GM18517 (cell line): ENCODE data around the gene A3GALT2.

Source experiments
- ATAC-seq: cut with Tn5 transposase; IDR thresholded peaks from one replicate; pipeline ENCODE4 v1.9.1; 2021; ENCODE audit warnings: mild to moderate bottlenecking, moderate library complexity; ENCODE audit not compliant: unreplicated experiment

The A3GALT2 gene

GRCh38 chr1:33332881-33333280 is 12.0 kb upstream of the A3GALT2 start:
- ATAC-seq = no peak

- ATAC-seq = no peak
These were observed 11.5 kb upstream of the A3GALT2 start for GRCh38 chr1:33332357-33332789.

GRCh38 chr1:33331444-33332356 is 10.8 kb upstream of the A3GALT2 start:
- no peak for ATAC-seq

GRCh38 chr1:33330906-33331305 is 10.0 kb upstream of the A3GALT2 start:
- no peak for ATAC-seq

- ATAC-seq = no peak
These were observed 9.5 kb upstream of the A3GALT2 start for GRCh38 chr1:33330361-33330890.

GRCh38 chr1:33329600-33330305 is 8.9 kb upstream of the A3GALT2 start:
- ATAC-seq = no peak

GRCh38 chr1:33328817-33329216 is 7.9 kb upstream of the A3GALT2 start:
- ATAC-seq = no peak

GRCh38 chr1:33327587-33328325 is 6.9 kb upstream of the A3GALT2 start:
- ATAC-seq = no peak

- no peak for ATAC-seq
These were observed 5.9 kb upstream of the A3GALT2 start for GRCh38 chr1:33326785-33327184.

GRCh38 chr1:33324677-33325575 is 4.0 kb upstream of the A3GALT2 start:
- no peak for ATAC-seq

- ATAC-seq = no peak
These were observed 3.0 kb upstream of the A3GALT2 start for GRCh38 chr1:33323663-33324477.

GRCh38 chr1:33322870-33323585 is 2.1 kb upstream of the A3GALT2 start:
- ATAC-seq = no peak

- ATAC-seq = no peak
These were observed 1.2 kb upstream of the A3GALT2 start for GRCh38 chr1:33322109-33322508.

GRCh38 chr1:33321178-33321577 is 280 bp upstream of the A3GALT2 start:
- no peak for ATAC-seq

- ATAC-seq = no peak
These were observed 814 bp downstream of the A3GALT2 start for GRCh38 chr1:33319949-33320618.

- ATAC-seq = no peak
These were observed 1.5 kb downstream of the A3GALT2 start for GRCh38 chr1:33319186-33319948.

GRCh38 chr1:33317946-33318345 is 3.0 kb downstream of the A3GALT2 start:
- no peak for ATAC-seq
